Dermis microvascular lymphatic vessel endothelial cell (primary cell): ENCODE data around the gene MFAP1. TPM values are rescaled to one million over a fixed set of nuclear protein-coding genes. Genes with fewer than 3 reads are reported as not detected.

ENCODE experiments used
- DNase-seq, 2 donors: peaks; one replicate each; pipeline versions ENCODE4 v3.0.0 to v3.0.0-alpha.2; 2010; ENCODE audit warnings: low read depth in 2 of 2
- total RNA-seq: library from RNA; depleted of rRNA; stranded (reverse); fragments of >200 nt; gene quantifications from 2 replicates; pipeline ENCODE4 v1.2.1, GENCODE V29; 2014

Gene MFAP1
- total RNA-seq, 1 donor from 2014 or later, result 15.9 TPM

DNA sequence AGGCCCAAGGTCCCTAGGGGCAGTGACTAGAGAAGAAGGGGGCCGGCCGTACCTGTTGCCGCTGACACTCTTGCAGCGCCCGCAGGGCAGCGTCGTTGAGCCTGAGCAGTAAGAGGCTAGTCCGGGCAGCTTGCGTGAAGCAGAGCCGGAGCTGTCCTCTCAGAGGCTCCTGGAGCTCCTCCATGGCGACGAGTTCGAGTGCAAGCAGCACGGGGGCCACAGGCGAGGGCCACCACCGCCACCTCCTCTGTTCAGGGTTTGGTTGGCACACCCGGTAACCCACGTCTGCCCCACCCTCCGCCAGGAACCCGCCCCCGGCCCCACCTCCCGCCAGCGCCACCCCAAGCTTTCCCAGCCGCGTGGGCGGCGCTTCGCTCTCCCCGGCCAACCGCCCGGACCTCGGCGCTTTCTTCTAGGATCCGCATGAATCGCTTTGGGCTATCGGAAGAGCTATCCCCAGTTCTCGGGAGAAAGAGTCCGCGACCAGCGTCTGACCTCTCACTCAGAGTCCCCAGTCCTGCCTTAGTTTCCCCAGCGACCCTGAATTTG lies 47.7 kb downstream of the MFAP1 start, which contains the start of gene ELL3:
Gene ELL3 (minus strand): TSS at position 249 of the 549 bp plus-strand sequence. CDS start 65 bp downstream, at position 184.
- DNase-seq, result peak in 1 of 2 donors; percentile 74

DNA sequence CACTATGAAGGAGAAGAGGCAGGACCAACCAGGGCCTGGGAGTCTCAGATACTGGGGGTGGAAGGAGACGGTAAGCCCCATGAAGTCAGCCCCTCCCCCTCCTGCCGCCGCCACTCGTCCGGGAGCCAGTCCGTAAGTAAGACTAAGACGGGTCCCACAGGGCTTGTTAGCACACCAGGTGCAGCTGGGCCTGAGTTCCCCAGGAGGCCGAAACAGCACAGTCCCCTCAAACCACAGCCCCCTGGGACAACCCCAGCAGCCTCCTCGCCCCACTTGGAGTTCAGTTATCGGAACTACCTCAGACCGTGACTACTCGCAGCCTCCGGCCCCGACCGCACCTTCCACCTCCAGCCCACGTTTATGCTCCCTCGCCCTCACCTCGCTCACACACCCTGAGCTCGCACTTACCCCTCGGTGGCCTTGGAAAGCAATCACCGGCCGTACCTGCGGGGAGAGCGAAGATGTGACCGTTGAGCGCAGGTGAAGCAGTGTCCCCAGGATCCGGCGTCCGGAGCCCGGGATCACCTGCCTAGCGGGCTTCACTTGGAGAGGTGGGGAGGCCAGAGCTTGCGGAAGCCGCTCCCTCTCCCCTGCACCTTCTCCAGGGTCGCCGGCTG lies 48.3 kb downstream of the MFAP1 start:
- DNase-seq, result peak in 1 of 2 donors; percentile 17

DNA sequence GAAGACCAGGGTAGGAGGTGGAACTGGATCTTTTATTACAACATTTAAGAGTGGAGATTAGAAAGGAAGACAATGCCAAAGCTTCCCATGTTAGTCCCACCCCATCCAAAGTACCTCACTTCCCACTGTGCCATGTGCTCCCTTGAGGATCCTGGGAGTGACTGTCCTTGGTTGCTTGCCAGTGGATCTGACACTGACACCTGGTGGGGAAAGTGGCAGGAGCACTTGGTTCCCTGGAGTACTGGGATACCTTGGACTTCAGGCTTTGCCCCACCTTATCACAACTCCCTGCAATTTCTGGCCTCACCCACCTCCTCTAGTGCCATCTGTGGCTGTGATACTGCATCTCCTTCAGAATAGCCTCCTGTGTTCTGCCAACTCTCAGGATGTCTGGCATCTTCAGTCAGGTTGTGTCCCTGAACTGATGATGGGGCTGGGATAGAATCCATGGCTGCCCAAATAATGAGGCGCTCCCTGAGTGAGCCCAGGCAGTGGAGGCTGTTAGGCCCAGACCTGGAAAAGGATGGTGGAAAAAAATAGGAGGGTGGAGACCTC lies 49.0 kb downstream of the MFAP1 start:
- DNase-seq, result peak in 1 of 2 donors; percentile 65

- no peak for DNase-seq
Observed at GRCh38 chr15:43774062-43774461, 50.4 kb downstream of the MFAP1 start.

- no peak for DNase-seq
Observed at GRCh38 chr15:43772624-43773023, 51.9 kb downstream of the MFAP1 start.

DNA sequence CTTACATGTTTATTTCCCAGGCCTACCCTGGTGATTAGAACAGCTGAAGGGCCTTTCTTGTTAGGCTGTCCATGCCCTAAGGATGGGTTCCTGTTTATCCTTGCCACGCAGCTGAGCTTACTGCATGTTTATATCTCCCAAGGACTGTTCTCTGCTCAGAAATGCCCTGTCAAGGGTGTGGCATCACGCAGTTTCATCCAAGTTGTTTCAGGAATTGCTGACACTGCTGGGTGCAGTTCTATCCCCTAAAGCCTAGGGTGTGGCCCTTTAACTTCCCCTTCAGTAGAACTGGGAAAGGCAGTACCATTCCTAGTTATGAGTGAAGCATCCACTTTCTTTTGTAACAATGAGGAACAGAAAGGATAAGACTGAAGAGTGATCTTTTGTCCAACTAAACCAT lies 52.7 kb downstream of the MFAP1 start:
- DNase-seq, result no peak

- peak in 1 of 2 donors; percentile 63 for DNase-seq
Observed at GRCh38 chr15:43769584-43770228, 54.8 kb downstream of the MFAP1 start.

GRCh38 chr15:43763819-43764446 lies 60.6 kb downstream of the MFAP1 start:
- no peak for DNase-seq

GRCh38 chr15:43762824-43763223 lies 61.7 kb downstream of the MFAP1 start:
- no peak for DNase-seq

Other genes with a start within 250 kb of the MFAP1 start
- 11.6 and 23.8 TPM in 2 replicates for gene PPIP5K1, start 234.5 kb downstream of the MFAP1 start, total RNA-seq
- gene CKMT1B, start 230.7 kb downstream of the MFAP1 start, total RNA-seq, result not detected in 2 replicates
- 0.13 TPM in 1 of 2 replicates, not detected in the other for gene STRC, start 205.9 kb downstream of the MFAP1 start, total RNA-seq
- 0.13 and 0.63 TPM in 2 replicates for gene CATSPER2, start 175.8 kb downstream of the MFAP1 start, total RNA-seq
- not detected in 2 replicates for gene CKMT1A, start 130.8 kb downstream of the MFAP1 start, total RNA-seq
- 114 and 146 TPM in 2 replicates for gene PDIA3, start 78.3 kb downstream of the MFAP1 start, total RNA-seq
- 1.5 and 1.9 TPM in 2 replicates for gene ELL3, start 47.7 kb downstream of the MFAP1 start, total RNA-seq
- gene SERF2, start 32.4 kb downstream of the MFAP1 start, total RNA-seq, result 228 and 384 TPM in 2 replicates
- gene SERINC4, start 24.5 kb downstream of the MFAP1 start, total RNA-seq, result not detected in 2 replicates
- gene HYPK, start 24.1 kb downstream of the MFAP1 start, total RNA-seq, result 3.2 and 4.7 TPM in 2 replicates
- 6.6 and 10.5 TPM in 2 replicates for gene WDR76, start 2.3 kb upstream of the MFAP1 start, total RNA-seq